ENCODE measurements around the gene TUFT1. TPM values are rescaled to one million over a fixed set of nuclear protein-coding genes. Genes with fewer than 3 reads are reported as not detected.
"Not testable (repeated sequence)": the region's sequence is repeated elsewhere in the genome, so short reads cannot be mapped to it uniquely, and the experiment has no call there.

Gene TUFT1
- total RNA-seq, 1 donor from 2014 or later = 29.5 TPM

- DNase-seq (ENCODE audit: low spot score) = no peak
Observed at GRCh38 chr1:151512326-151512725, 27.8 kb upstream of the TUFT1 start.

GRCh38 chr1:151512801-151513625 is 27.1 kb upstream of the TUFT1 start:
- peak; percentile 84 for DNase-seq (ENCODE audit: low spot score)

DNA sequence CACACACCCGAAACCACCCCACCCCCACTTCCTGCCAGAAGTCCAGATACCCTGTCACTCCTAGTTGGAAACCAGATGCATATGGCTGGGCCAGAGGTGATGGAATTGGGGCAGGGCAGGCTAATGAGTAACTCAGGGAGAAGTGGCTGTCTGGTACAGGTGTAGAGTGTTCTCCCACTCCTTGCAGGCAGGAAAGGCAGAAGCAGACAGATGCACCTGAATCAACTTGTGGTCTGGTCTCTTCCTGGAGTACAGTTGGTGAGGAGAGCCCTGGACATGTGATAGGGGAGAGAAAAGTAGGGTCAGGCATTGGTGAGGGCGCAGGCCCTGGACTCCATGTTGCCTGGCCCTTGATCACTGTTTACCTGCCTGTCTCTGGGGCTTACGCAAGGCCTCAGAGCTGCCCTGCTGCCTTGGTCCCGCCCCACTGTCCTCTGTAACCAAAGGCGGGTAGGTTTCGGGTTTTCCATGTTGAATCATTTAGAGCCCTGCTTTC is 26.4 kb upstream of the TUFT1 start:
- DNase-seq (ENCODE audit: low spot score) = peak; percentile 87

DNA sequence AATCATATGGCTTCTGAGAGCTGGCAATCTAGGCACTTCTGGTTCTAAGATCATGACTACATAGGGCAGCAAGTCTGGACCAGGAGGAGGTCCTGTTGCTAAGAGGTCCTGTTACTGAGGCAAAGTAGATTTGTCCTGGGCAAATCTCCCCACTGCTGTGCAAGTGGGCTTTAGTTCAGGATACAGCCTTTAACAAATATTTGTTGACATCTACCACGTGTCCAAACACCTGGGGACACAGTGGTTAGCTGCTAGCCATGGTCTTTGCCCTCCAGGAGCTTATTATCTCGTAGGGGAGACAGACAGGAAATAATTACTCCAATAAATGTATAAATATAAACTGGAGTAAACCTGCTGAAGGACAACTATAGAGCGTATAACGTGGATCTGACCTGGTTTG is 25.7 kb upstream of the TUFT1 start:
- no peak for DNase-seq (ENCODE audit: low spot score)

DNA sequence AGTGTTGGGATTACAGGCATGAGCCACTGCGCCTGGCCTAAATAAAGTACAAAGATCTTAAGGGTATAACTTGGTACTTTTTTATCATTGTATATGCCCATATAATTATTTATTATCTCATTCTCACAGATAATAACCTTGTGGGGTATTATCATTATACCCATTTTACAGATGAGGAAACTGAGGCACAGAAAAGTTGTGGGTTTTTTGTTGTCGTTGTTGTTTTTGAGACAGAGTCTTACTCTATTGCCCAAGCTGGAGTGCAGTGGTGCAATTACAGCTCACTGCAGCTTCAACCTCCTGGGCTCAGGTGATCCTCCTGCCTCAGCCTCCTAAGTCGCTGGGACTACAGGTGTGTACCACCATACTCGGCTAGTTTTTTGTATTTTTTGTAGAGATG is 24.8 kb upstream of the TUFT1 start:
- no peak for DNase-seq (ENCODE audit: low spot score)

DNA sequence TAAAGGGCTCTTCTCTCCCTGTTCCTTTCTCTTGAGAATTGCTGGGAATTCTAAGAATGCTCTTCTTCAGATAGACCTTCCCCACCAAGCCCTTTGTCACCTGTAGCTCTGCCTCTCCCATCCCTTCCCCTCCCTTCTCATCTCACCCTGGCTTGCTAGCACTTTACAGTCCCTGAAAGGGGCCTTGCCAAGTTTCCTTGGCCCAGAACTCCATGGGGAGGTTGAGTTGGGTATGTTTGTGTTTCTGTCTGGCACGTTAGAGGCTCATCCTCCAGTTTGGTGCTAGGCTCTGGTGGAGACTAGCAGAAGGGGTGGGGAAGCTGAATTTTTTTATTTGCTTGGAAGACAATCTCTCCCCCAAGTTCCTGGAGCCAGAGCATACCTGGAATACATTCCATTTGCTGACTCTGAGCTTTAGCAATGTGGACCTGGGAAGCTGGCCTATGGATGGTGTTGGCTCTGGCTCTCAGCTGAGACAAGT is 24.0 kb upstream of the TUFT1 start:
- no peak for DNase-seq (ENCODE audit: low spot score)

DNA sequence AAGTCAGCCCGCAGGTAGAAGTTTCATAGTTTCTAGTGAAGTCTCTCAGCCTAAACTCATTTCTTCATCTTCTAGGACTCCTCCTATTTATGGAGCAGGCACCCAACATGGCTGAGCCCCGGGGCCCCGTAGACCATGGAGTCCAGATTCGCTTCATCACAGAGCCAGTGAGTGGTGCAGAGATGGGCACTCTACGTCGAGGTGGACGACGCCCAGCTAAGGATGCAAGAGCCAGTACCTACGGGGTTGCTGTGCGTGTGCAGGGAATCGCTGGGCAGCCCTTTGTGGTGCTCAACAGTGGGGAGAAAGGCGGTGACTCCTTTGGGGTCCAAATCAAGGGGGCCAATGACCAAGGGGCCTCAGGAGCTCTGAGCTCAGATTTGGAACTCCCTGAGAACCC is 21.7 kb upstream of the TUFT1 start:
- DNase-seq (ENCODE audit: low spot score) = no peak

- no peak for DNase-seq (ENCODE audit: low spot score)
Observed at GRCh38 chr1:151518936-151519335, 21.2 kb upstream of the TUFT1 start.

GRCh38 chr1:151519667-151520066 is 20.4 kb upstream of the TUFT1 start:
- DNase-seq (ENCODE audit: low spot score) = no peak

GRCh38 chr1:151520359-151520758 is 19.8 kb upstream of the TUFT1 start:
- no peak for DNase-seq (ENCODE audit: low spot score)

DNA sequence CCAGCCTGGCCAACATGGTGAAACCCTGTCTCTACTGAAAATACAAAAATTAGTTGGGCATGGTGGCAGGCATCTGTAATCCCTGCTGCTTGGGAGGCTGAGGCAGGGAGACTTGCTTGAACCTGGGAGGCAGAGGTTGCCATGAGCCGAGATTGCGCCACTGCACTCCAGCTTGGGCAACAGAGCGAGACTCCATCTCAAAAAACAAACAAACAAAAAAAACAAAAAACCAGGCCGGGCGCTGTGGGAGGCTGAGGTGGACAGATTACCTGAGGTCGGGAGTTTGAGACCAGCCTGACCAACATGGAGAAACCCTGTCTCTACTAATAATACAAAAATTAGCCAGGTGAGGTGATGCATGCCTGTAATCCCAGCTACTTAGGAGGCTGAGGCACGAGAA is 17.7 kb upstream of the TUFT1 start:
- DNase-seq (ENCODE audit: low spot score) = not testable (repeated sequence)

DNA sequence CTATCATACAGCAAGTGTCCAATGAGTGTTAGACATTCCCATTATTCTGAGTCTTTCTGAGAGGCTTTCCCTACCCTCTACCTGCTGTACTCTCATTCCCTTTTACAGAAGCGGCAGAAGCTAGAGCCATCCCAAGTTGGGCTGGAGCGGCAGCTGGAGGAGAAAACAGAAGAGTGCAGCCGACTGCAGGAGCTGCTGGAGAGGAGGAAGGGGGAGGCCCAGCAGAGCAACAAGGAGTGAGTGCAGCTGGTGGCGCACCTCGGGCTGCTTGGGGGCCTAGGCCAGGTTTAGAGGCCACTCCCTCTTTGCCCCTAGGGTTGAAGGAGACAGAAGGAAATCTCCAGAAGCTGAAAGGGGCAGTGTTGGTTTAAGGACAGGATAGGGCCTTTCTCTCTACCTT is 16.8 kb upstream of the TUFT1 start:
- no peak for DNase-seq (ENCODE audit: low spot score)

DNA sequence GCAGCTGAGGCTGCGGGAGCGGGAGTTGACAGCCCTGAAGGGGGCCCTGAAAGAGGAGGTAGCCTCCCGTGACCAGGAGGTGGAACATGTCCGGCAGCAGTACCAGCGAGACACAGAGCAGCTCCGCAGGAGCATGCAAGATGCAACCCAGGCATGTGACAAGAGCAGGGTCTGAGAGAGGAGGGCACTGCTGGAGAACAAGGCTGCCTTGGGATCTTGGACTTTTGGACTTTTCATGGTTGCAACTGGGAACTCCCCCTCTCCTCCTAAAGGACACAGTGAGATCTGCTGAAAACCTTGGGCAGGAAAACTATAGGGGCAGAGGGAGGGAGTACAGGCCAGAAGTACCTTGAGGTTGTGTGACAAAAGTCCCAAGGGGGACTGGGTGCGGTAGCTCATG is 15.4 kb upstream of the TUFT1 start:
- DNase-seq (ENCODE audit: low spot score) = no peak

- DNase-seq (ENCODE audit: low spot score) = no peak
Observed at GRCh38 chr1:151526735-151527525, 13.2 kb upstream of the TUFT1 start.

DNA sequence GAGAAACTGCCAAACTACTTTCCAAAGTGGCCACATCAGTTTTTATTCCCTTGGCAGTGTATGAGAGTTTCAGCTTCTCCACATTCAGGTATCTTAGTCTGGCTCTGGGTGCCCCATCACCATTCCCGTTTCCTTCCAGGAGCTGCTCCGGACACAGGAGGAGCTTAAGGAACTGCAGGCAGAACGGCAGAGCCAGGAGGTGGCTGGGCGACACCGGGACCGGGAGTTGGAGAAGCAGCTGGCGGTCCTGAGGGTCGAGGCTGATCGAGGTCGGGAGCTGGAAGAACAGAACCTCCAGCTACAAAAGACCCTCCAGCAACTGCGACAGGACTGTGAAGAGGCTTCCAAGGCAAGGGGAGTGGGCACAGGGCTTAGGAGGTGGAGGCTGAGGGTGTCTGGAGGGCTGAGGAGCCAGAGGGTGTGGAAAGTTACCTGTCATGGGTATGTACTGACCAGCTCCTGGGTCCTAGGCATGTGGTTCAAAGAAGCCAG is 10.9 kb upstream of the TUFT1 start:
- DNase-seq (ENCODE audit: low spot score) = no peak

DNA sequence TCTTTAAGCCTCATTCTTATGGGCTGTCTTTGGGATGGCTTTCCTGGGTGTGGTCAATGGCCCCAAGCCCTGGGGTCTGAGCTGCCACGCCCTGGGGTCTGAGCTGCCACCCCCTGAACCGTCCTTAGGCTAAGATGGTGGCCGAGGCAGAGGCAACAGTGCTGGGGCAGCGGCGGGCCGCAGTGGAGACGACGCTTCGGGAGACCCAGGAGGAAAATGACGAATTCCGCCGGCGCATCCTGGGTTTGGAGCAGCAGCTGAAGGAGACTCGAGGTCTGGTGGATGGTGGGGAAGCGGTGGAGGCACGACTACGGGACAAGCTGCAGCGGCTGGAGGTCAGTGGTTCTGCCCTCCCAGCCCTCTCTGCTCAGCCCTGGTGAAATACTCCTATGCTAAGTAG is 10.3 kb upstream of the TUFT1 start:
- DNase-seq (ENCODE audit: low spot score) = no peak

DNA sequence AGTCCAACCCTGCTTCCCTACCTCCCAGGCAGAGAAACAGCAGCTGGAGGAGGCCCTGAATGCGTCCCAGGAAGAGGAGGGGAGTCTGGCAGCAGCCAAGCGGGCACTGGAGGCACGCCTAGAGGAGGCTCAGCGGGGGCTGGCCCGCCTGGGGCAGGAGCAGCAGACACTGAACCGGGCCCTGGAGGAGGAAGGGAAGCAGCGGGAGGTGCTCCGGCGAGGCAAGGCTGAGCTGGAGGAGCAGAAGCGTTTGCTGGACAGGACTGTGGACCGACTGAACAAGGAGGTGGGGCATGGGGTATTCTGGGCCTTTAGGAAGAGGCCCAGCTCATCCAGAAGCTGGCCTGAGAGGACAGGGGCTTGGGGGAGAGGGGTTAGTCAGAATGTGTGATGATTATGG is 9.6 kb upstream of the TUFT1 start:
- DNase-seq (ENCODE audit: low spot score) = no peak

GRCh38 chr1:151533870-151534269 is 6.2 kb upstream of the TUFT1 start:
- no peak for DNase-seq (ENCODE audit: low spot score)

DNA sequence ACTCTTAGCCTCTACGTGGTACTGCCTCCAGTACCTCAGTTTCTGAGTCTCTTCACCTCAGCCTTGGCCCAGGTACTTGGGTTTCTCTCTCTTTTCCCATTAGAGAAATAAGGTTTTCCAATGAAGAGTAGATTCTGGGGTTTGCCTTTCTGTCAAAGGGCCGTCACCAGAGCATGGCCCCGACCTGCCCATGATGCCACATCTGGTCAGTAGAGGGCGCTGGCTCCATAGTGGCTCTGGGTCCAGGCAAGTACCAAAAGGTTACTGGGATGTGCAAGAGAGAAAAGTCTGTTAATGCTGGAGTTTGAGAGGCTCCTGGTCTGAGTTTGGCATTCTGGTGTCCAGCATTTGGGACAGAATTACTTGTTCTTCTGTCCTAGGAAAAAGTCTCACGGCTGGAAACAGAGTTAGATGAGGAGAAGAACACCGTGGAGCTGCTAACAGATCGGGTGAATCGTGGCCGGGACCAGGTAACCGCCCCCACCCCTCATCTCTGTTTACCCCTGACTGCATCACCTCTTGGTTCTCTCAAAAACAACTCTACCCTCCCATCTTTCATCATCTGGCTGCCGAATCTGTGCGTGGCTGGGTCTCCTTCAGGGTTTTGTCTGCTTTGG is 5.3 kb upstream of the TUFT1 start:
- peak; percentile 80 for DNase-seq (ENCODE audit: low spot score)

DNA sequence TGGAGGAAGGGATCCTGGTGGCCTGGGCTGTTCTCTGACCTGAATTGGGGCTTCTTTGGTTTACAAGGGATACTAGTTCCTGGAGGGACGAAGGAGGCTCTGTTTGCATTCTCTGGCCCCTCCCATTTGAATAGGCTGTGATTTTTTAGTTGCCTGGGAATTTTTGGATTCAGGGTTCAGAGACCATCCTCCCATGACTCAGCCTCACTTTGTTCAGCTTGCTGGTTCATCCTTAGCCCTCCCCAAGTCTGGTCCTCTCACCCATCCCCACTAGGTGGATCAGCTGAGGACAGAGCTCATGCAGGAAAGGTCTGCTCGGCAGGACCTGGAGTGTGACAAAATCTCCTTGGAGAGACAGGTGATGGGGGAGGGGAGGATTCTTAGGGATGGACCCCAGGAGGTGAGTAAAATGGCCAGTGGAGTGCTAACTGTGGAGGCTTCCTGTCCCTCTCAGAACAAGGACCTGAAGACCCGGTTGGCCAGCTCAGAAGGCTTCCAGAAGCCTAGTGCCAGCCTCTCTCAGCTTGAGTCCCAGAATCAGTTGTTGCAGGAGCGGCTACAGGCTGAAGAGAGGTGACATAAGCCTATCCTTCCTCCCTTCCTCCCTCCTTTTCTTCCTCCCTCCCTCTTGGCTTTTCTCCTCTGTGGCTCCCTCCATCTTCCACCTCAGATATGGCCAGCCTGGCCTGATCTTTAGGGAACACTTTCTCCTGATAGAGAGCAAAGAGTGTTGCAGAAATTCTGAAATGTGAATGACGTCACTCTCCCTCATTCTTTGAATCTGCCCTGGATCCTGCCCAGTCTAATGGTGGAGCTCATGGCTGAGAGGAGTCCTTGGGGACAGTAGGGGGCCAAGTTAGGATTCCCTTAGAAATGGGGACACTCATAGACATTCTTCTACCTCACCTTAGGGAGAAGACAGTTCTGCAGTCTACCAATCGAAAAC is 4.5 kb upstream of the TUFT1 start:
- DNase-seq (ENCODE audit: low spot score) = no peak

DNA sequence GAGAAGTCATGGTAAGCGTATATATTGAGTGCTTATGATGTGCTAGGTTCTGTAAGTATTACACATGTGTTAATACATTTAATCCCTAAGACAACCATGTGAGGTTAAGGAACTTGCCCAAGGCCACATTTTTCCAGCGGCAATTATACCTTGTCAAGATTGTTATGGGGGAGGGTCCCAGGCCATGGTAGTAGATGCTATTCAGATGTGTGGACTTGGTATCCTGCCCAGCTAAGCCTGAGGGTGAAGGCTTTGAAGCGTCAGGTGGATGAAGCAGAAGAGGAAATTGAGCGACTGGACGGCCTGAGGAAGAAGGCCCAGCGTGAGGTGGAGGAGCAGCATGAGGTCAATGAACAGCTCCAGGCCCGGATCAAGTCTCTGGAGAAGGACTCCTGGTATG is 3.6 kb upstream of the TUFT1 start:
- DNase-seq (ENCODE audit: low spot score) = no peak

Data from ureter (tissue), 1 donor.